HG03139 (cell line): ENCODE measurements around the gene CGA.
A peak's percentile ranks its signal among the peaks of the same experiment; 100 is the strongest.

Source experiments
- ATAC-seq: cut with Tn5 transposase; IDR thresholded peaks from one replicate; pipeline ENCODE4 v1.9.1; 2021; ENCODE audit not compliant: unreplicated experiment

CGA gene

GRCh38 chr6:87089135-87089534 lies 5.8 kb downstream of the CGA start:
- ATAC-seq, result no peak

GRCh38 chr6:87088076-87088475 lies 6.8 kb downstream of the CGA start:
- ATAC-seq, result no peak

GRCh38 chr6:87082160-87082721 lies 12.7 kb downstream of the CGA start:
- no peak for ATAC-seq

GRCh38 chr6:87078983-87079616 lies 15.8 kb downstream of the CGA start:
- ATAC-seq, result peak; percentile 68

GRCh38 chr6:87075168-87075567 lies 19.7 kb downstream of the CGA start:
- ATAC-seq, result no peak

- ATAC-seq, result no peak
Measured at GRCh38 chr6:87074101-87074621, 20.7 kb downstream of the CGA start.

GRCh38 chr6:87071683-87072082 lies 23.2 kb downstream of the CGA start:
- no peak for ATAC-seq

- ATAC-seq, result no peak
Measured at GRCh38 chr6:87070741-87071140, 24.2 kb downstream of the CGA start.

GRCh38 chr6:87068795-87069194 lies 26.1 kb downstream of the CGA start:
- ATAC-seq, result no peak

GRCh38 chr6:87066449-87067333 lies 28.2 kb downstream of the CGA start:
- no peak for ATAC-seq

- ATAC-seq, result no peak
Measured at GRCh38 chr6:87065117-87065516, 29.8 kb downstream of the CGA start.

GRCh38 chr6:87059943-87060342 lies 35.0 kb downstream of the CGA start:
- ATAC-seq, result no peak

- no peak for ATAC-seq
Measured at GRCh38 chr6:87054143-87054833, 40.6 kb downstream of the CGA start.

GRCh38 chr6:87053312-87053711 lies 41.6 kb downstream of the CGA start:
- no peak for ATAC-seq

GRCh38 chr6:87049779-87050178 lies 45.1 kb downstream of the CGA start:
- no peak for ATAC-seq

- ATAC-seq, result no peak
Measured at GRCh38 chr6:87045521-87046075, 49.3 kb downstream of the CGA start.

GRCh38 chr6:87040729-87041128 lies 54.2 kb downstream of the CGA start:
- ATAC-seq, result no peak
